SK-MEL-5 (cell line): ENCODE results near the gene HASPIN. TPM values are rescaled to one million over a fixed set of nuclear protein-coding genes. Genes with fewer than 3 reads are reported as not detected.

ENCODE experiments used
- DNase-seq: peaks from one replicate; pipeline ENCODE4 v3.0.0-alpha.2; 2016; ENCODE audit warnings: low read depth, low spot score
- in situ Hi-C: cut with HindIII; loops from 2 replicates; pipeline ENCODE4 v1.10.0; 2016; ENCODE audit warnings: low sequenced_read_pairs, high pct_unique_total_duplicates, low pct_unique_long_range_greater_than_20kb
- total RNA-seq: library from RNA; depleted of rRNA; stranded (reverse); fragments of >200 nt; shearing (Covaris generic); gene quantifications from 2 replicates; pipeline ENCODE4 v1.2.3, GENCODE V29; 2014; rRNA removed

The HASPIN gene
- total RNA-seq, 1 experiment from 2014 or later: 9.3 TPM

- DNase-seq: no peak
- in situ Hi-C loops: no loop called here
Measured at GRCh38 chr17:3773966-3774365, 50.3 kb downstream of the HASPIN start.

Other genes with a start within 250 kb of the HASPIN start
- 0.59 and 1.8 TPM in 2 replicates for gene ASPA, start 247.9 kb upstream of the HASPIN start, total RNA-seq
- 0.53 TPM in 1 of 2 replicates, not detected in the other for gene TRPV3, start 166.1 kb upstream of the HASPIN start, total RNA-seq
- gene TRPV1, start 114.5 kb upstream of the HASPIN start, total RNA-seq: 0.50 and 1.1 TPM in 2 replicates
- gene SHPK, start 87.7 kb upstream of the HASPIN start, total RNA-seq: 20.8 and 21.8 TPM in 2 replicates
- gene CTNS, start 87.1 kb upstream of the HASPIN start, total RNA-seq: 44.0 and 46.7 TPM in 2 replicates
- 49.9 and 50.4 TPM in 2 replicates for gene TAX1BP3, start 55.3 kb upstream of the HASPIN start, total RNA-seq
- 23.3 and 37.3 TPM in 2 replicates for gene EMC6, start 55.1 kb upstream of the HASPIN start, total RNA-seq
- gene P2RX5, start 27.7 kb upstream of the HASPIN start, total RNA-seq: 2.4 and 3.0 TPM in 2 replicates
- gene ITGAE, start 77.3 kb downstream of the HASPIN start, total RNA-seq: 45.8 and 49.0 TPM in 2 replicates
- gene NCBP3, start 122.3 kb downstream of the HASPIN start, total RNA-seq: 20.9 and 29.0 TPM in 2 replicates
- gene CAMKK1, start 169.2 kb downstream of the HASPIN start, total RNA-seq: 4.9 and 5.4 TPM in 2 replicates
- not detected in 2 replicates for gene P2RX1, start 192.6 kb downstream of the HASPIN start, total RNA-seq
- 0.75 and 1.1 TPM in 2 replicates for gene ATP2A3, start 240.5 kb downstream of the HASPIN start, total RNA-seq